NT2/D1 (cell line): Measurements from ENCODE around the gene FRMD8.

Source experiments
- SUZ12 ChIP-seq: IDR thresholded peaks from 2 replicates; pipeline ENCODE4 v1.6.1; 2011; ENCODE audit not compliant: insufficient read length, insufficient read depth; ENCODE audit errors: extremely low read depth
- YY1 ChIP-seq: IDR thresholded peaks from 2 replicates; pipeline ENCODE4 v1.6.1; 2011; ENCODE audit not compliant: insufficient read length, insufficient read depth

DNA sequence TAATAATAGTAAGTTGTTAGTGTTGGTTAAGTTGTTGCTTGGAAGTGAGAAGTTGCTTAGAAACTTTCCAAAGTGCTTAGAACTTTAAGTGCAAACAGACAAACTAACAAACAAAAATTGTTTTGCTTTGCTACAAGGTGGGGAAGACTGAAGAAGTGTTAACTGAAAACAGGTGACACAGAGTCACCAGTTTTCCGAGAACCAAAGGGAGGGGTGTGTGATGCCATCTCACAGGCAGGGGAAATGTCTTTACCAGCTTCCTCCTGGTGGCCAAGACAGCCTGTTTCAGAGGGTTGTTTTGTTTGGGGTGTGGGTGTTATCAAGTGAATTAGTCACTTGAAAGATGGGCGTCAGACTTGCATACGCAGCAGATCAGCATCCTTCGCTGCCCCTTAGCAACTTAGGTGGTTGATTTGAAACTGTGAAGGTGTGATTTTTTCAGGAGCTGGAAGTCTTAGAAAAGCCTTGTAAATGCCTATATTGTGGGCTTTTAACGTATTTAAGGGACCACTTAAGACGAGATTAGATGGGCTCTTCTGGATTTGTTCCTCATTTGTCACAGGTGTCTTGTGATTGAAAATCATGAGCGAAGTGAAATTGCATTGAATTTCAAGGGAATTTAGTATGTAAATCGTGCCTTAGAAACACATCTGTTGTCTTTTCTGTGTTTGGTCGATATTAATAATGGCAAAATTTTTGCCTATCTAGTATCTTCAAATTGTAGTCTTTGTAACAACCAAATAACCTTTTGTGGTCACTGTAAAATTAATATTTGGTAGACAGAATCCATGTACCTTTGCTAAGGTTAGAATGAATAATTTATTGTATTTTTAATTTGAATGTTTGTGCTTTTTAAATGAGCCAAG is 38.9 kb downstream of the FRMD8 start:
- TF ChIP-seq YY1 (no peak), SUZ12 (no peak)
